GM23248 (cell line): ENCODE data around the gene WDR7.

Experiments used
- EZH2 ChIP-seq: fragments of 200-600 bp; sonication (generic); IDR thresholded peaks from 2 replicates; pipeline ENCODE4 v1.6.1; 2018; ENCODE audit warnings: antibody characterized with exemption, mild to moderate bottlenecking; ENCODE audit not compliant: insufficient read depth, poor library complexity, severe bottlenecking
- EZH2phosphoT487 ChIP-seq: fragments of 200-600 bp; sonication (generic); IDR thresholded peaks from 2 replicates; pipeline ENCODE4 v1.6.1; 2018; ENCODE audit warnings: antibody characterized with exemption, moderate library complexity, mild to moderate bottlenecking, low read depth; ENCODE audit not compliant: insufficient read depth

DNA sequence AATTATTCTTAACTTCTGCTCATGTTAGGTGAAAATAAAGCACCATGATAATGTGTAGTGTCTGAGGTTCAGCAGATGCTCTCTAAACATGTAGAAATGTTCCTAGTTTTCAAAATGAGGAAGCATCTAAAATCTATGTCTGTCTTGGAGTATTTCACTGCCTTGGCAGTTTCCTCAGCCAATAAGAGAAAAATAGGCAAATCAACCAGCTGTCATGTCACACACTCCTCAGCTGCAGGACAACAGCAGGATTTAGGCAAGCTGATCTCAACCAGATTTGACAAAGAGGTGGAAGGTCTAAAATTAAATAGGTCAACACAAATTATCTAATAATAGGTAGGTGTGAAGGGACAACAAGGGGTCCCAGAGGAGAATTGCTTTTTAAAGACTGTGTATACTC is 331.6 kb downstream of the WDR7 start:
- no peak for TF ChIP-seq EZH2
- TF ChIP-seq EZH2phosphoT487 = no peak
